SK-N-SH (cell line): ENCODE data around the gene TFCP2. TPM values are rescaled to one million over a fixed set of nuclear protein-coding genes. Genes with fewer than 3 reads are reported as not detected.

Experiments
- CTCF ChIA-PET: fragments of 300-600, 350-600 bp; formaldehyde crosslinking; extraction: SDS; loops from one replicate; lab custom pipeline; 2021; lab: Yijun Ruan, JAX
- POLR2A ChIA-PET: fragments of 350-600 bp; sonication (Branson Sonifier 250); formaldehyde crosslinking; extraction: SDS; loops from one replicate; lab custom pipeline; 2020; ENCODE audit warnings: antibody characterized with exemption, inconsistent platforms; lab: Yijun Ruan, JAX
- DNase-seq: peaks from one replicate; pipeline ENCODE4 v3.0.0; 2012
- H2AFZ ChIP-seq: fragments of 200-600 bp; sonication (generic); 2 replicates; pipeline ENCODE4 v1.8.1; 2016; ENCODE audit warnings: antibody characterized with exemption, mild to moderate bottlenecking, low read depth
- H3F3A ChIP-seq: fragments of 200-600 bp; sonication (generic); replicated peaks from 2 replicates; pipeline ENCODE3; 2016; ENCODE audit warnings: antibody characterized with exemption, mild to moderate bottlenecking; ENCODE audit not compliant: insufficient read depth
- H3K27ac ChIP-seq, 2 experiments: fragments of 200-500 bp in 1 of 2; fragments of 200-600 bp in 1 of 2; sonication (Bioruptor generic) in 1 of 2; sonication (generic), shearing (Covaris generic) in 1 of 2; 2 replicates each; pipeline versions ENCODE4 v1.5.1 to v1.6.1; 2014 to 2016; ENCODE audit warnings: low read depth in 2 of 2, inconsistent platforms in 1 of 2, low read length in 1 of 2, mild to moderate bottlenecking in 1 of 2, mixed read lengths in 1 of 2
- H3K27me3 ChIP-seq: fragments of 200-600 bp; sonication (generic), shearing (Covaris generic); 2 replicates; pipeline ENCODE4 v1.6.1; 2016; ENCODE audit warnings: mixed run types; ENCODE audit not compliant: insufficient read depth
- H3K36me3 ChIP-seq, 2 experiments: fragments of 200-500 bp in 1 of 2; fragments of 200-600 bp in 1 of 2; sonication (Bioruptor generic) in 1 of 2; sonication (generic) in 1 of 2; replicated peaks in 1 of 2; 2 replicates each; pipeline versions ENCODE3 to v1.5.1; 2014 to 2016; ENCODE audit warnings: low read length in 1 of 2, mild to moderate bottlenecking in 1 of 2; ENCODE audit not compliant: insufficient read depth in 2 of 2, control insufficient read depth in 1 of 2
- H3K4me1 ChIP-seq, 2 experiments: fragments of 200-500 bp in 1 of 2; fragments of 200-600 bp in 1 of 2; sonication (Bioruptor generic) in 1 of 2; sonication (generic), shearing (Covaris generic) in 1 of 2; 2 replicates each; pipeline versions ENCODE4 v1.5.1 to v1.6.1; 2014 to 2016; ENCODE audit warnings: low read depth in 1 of 2, low read length in 1 of 2, mixed run types in 1 of 2; ENCODE audit not compliant: insufficient read depth in 2 of 2, control insufficient read depth in 1 of 2
- H3K4me2 ChIP-seq: fragments of 200-600 bp; sonication (generic), shearing (Covaris generic); 2 replicates; pipeline ENCODE4 v1.6.1; 2017; ENCODE audit warnings: mixed run types
- H3K4me3 ChIP-seq, 2 experiments: fragments of 200-500 bp in 1 of 2; fragments of 200-600 bp in 1 of 2; sonication (Bioruptor generic) in 1 of 2; sonication (generic), shearing (Covaris generic) in 1 of 2; 2 replicates each; pipeline versions ENCODE4 v1.5.1 to v1.8.1; 2014 to 2016; ENCODE audit warnings: low read depth in 2 of 2, inconsistent platforms in 1 of 2, low read length in 1 of 2, mild to moderate bottlenecking in 1 of 2, mixed read lengths in 1 of 2, moderate library complexity in 1 of 2
- H3K79me2 ChIP-seq: fragments of 200-600 bp; sonication (generic); 2 replicates; pipeline ENCODE4 v1.8.1; 2017; ENCODE audit warnings: mild to moderate bottlenecking; ENCODE audit not compliant: insufficient read depth
- H3K9ac ChIP-seq: fragments of 200-600 bp; sonication (generic); 2 replicates; pipeline ENCODE4 v1.6.1; 2017; ENCODE audit warnings: mixed run types
- H3K9me2 ChIP-seq: fragments of 200-600 bp; sonication (generic); 2 replicates; pipeline ENCODE4 v1.6.1; 2017; ENCODE audit warnings: mixed run types
- H3K9me3 ChIP-seq: fragments of 200-600 bp; sonication (generic); 2 replicates; pipeline ENCODE4 v1.6.1; 2017; ENCODE audit warnings: mixed run types, mild to moderate bottlenecking, moderate library complexity
- H4K20me1 ChIP-seq: fragments of 200-600 bp; sonication (generic); 2 replicates; pipeline ENCODE4 v1.6.1; 2017; ENCODE audit warnings: mild to moderate bottlenecking, mixed run types; ENCODE audit not compliant: insufficient read depth
- CTCF ChIP-seq: fragments of 200-600 bp; sonication (generic); IDR thresholded peaks from 2 replicates; pipeline ENCODE4 v1.6.1; 2017; ENCODE audit warnings: antibody characterized with exemption, mild to moderate bottlenecking, moderate library complexity
- EP300 ChIP-seq, 2 experiments: IDR thresholded peaks; 2 replicates each; pipeline versions ENCODE4 v1.4.0 to v1.6.1; 2012; ENCODE audit warnings: borderline replicate concordance in 1 of 2, low read depth in 1 of 2, low read length in 1 of 2
- EZH2phosphoT487 ChIP-seq: fragments of 200-600 bp; sonication (generic); IDR thresholded peaks from 2 replicates; pipeline ENCODE4 v1.6.1; 2017; ENCODE audit warnings: low read depth, mixed run types, mild to moderate bottlenecking, antibody characterized with exemption, moderate library complexity, borderline replicate concordance
- FOXJ3 ChIP-seq: sonication (generic); formaldehyde crosslinking; IDR thresholded peaks from 2 replicates; pipeline ENCODE4 v1.5.1; 2020; ENCODE audit warnings: mild to moderate bottlenecking, missing genetic modification reagents
- GABPA ChIP-seq: IDR thresholded peaks from 2 replicates; pipeline ENCODE4 v1.4.0; 2012; ENCODE audit warnings: low read depth, mild to moderate bottlenecking
- JUND ChIP-seq: IDR thresholded peaks from 2 replicates; pipeline ENCODE4 v1.4.0; 2012
- MEF2A ChIP-seq: IDR thresholded peaks from 2 replicates; pipeline ENCODE4 v1.4.0; 2012; ENCODE audit warnings: low read depth, borderline replicate concordance
- POLR2AphosphoS5 ChIP-seq: IDR thresholded peaks from 2 replicates; pipeline ENCODE4 v1.6.1; 2012; ENCODE audit warnings: low read depth, low read length
- RCOR1 ChIP-seq: fragments of 150-350 bp; IDR thresholded peaks from 2 replicates; pipeline ENCODE4 v1.6.1; 2017; ENCODE audit warnings: antibody characterized with exemption, low read length
- RXRA ChIP-seq: IDR thresholded peaks from 2 replicates; pipeline ENCODE4 v1.4.0; 2012; ENCODE audit warnings: low read depth, mild to moderate bottlenecking, borderline replicate concordance
- SMC3 ChIP-seq: IDR thresholded peaks from 2 replicates; pipeline ENCODE4 v1.6.1; 2012; ENCODE audit warnings: low read depth, low read length, improper control_type of control experiment
- TCF12 ChIP-seq: IDR thresholded peaks from 2 replicates; pipeline ENCODE4 v1.4.0; 2012
- USF1 ChIP-seq: IDR thresholded peaks from 2 replicates; pipeline ENCODE4 v1.4.0; 2012; ENCODE audit warnings: low read depth, borderline replicate concordance
- YY1 ChIP-seq: IDR thresholded peaks from 2 replicates; pipeline ENCODE4 v1.4.0; 2012; ENCODE audit warnings: low read depth, mild to moderate bottlenecking
- ZBTB33 ChIP-seq: IDR thresholded peaks from 2 replicates; pipeline ENCODE4 v1.4.0; 2012; ENCODE audit warnings: low read depth, borderline replicate concordance
- WGBS: methylation state at CpG from one replicate; pipeline ENCODE4 v1.1.6; 2017; ENCODE audit warnings: low lambda C conversion rate; 5-methylcytosine and 5-hydroxymethylcytosine counted together
- polyA plus RNA-seq, 3 experiments: library from polyadenylated mRNA; depleted of rRNA; stranded (reverse); fragments of >200 nt; gene quantifications; 2 replicates each; pipeline ENCODE4 v1.2.3, GENCODE V29; 2012

The TFCP2 gene
- polyA plus RNA-seq, 1 of the 3 experiments (the other 2 are of a cell fraction), result 18.1 TPM

GRCh38 chr12:51127050-51127729 lies 45.7 kb downstream of the TFCP2 start:
- Histone ChIP-seq H4K20me1 (peaks cover 6% of the 10 kb centered on the region), H3K27me3 (no peaks in the 10 kb centered on the region), H3K36me3 (peaks cover 3 to 6% of the 10 kb centered on the region in 2 experiments), H3K9me2 (no peaks in the 10 kb centered on the region), H3K4me2 (no peak overlapping the region; the same call in 1 of the 2 replicates), H3K27ac (no peak overlapping the region), H3K4me3 (no peak overlapping the region), H3K4me1 (peaks cover 0 to 9% of the 10 kb centered on the region in 2 experiments; a peak in 2 of 4 replicates), H3K9ac (no peak overlapping the region), H3K79me2 (peaks cover 21% of the 10 kb centered on the region), H2AFZ (no peak overlapping the region), H3F3A (peaks cover 19% of the 10 kb centered on the region), H3K9me3 (no peaks in the 10 kb centered on the region)
- no peak for DNase-seq
- no peak for TF ChIP-seq POLR2AphosphoS5
- TF ChIP-seq YY1, result no peak
- TF ChIP-seq ZBTB33, result no peak
- no peak for TF ChIP-seq GABPA
- TF ChIP-seq TCF12, result no peak
- no peak for TF ChIP-seq MEF2A
- no peak for TF ChIP-seq EP300 (IDR thresholded peaks at IDR 0.05; ENCODE audit: borderline replicate concordance in 1 of 2, low read depth in 1 of 2, low read length in 1 of 2)
- no peak for TF ChIP-seq RCOR1
- TF ChIP-seq RXRA, result no peak
- TF ChIP-seq SMC3, result no peak
- no peak for TF ChIP-seq USF1
- no peak for TF ChIP-seq CTCF
- TF ChIP-seq JUND, result no peak
- TF ChIP-seq FOXJ3 (CRISPR knock-in tag), result no peak
- no peak for TF ChIP-seq EZH2phosphoT487
- CTCF ChIA-PET, result no interaction called here
- 96% methylated on average over 2 of the region's 2 CpGs for WGBS
- POLR2A ChIA-PET, result no interaction called here
